IPS DF 4.7 (cell line): ENCODE results near the gene KCNB1.

Experiments used
- DNase-seq: peaks from one replicate; pipeline ENCODE4 v3.0.0-alpha.2; 2013; ENCODE audit warnings: low spot score; ENCODE audit errors: extremely low read depth

Gene KCNB1

GRCh38 chr20:49501917-49502316 lies 19.4 kb upstream of the KCNB1 start:
- no peak for DNase-seq

GRCh38 chr20:49497398-49497669 lies 14.9 kb upstream of the KCNB1 start:
- DNase-seq: no peak

GRCh38 chr20:49496553-49497397 lies 14.3 kb upstream of the KCNB1 start:
- no peak for DNase-seq

GRCh38 chr20:49496043-49496442 lies 13.6 kb upstream of the KCNB1 start:
- DNase-seq: no peak

GRCh38 chr20:49490689-49491088 lies 8.2 kb upstream of the KCNB1 start:
- no peak for DNase-seq

GRCh38 chr20:49489688-49490087 lies 7.2 kb upstream of the KCNB1 start:
- DNase-seq: no peak

GRCh38 chr20:49486064-49486463 lies 3.6 kb upstream of the KCNB1 start:
- DNase-seq: no peak

GRCh38 chr20:49485563-49485962 lies 3.1 kb upstream of the KCNB1 start:
- DNase-seq: no peak

GRCh38 chr20:49484180-49485140 lies 2.0 kb upstream of the KCNB1 start:
- no peak for DNase-seq

- DNase-seq: no peak
Measured at GRCh38 chr20:49483696-49484123, 1.2 kb upstream of the KCNB1 start.

- DNase-seq: no peak
Measured at GRCh38 chr20:49483018-49483695, 689 bp upstream of the KCNB1 start.

- no peak for DNase-seq
Measured at GRCh38 chr20:49482173-49482572, 295 bp downstream of the KCNB1 start.

- no peak for DNase-seq
Measured at GRCh38 chr20:49481116-49481515, 1.4 kb downstream of the KCNB1 start.

GRCh38 chr20:49480236-49480635 lies 2.2 kb downstream of the KCNB1 start:
- DNase-seq: no peak

GRCh38 chr20:49479785-49480184 lies 2.7 kb downstream of the KCNB1 start:
- DNase-seq: no peak

- no peak for DNase-seq
Measured at GRCh38 chr20:49478754-49479689, 3.4 kb downstream of the KCNB1 start.

GRCh38 chr20:49478266-49478665 lies 4.2 kb downstream of the KCNB1 start:
- DNase-seq: no peak

- DNase-seq: no peak
Measured at GRCh38 chr20:49477200-49477599, 5.3 kb downstream of the KCNB1 start.

- no peak for DNase-seq
Measured at GRCh38 chr20:49476016-49476355, 6.5 kb downstream of the KCNB1 start.

GRCh38 chr20:49475292-49476015 lies 7.0 kb downstream of the KCNB1 start:
- DNase-seq: no peak
